ENCODE measurements around the gene COL15A1. TPM values are rescaled to one million over a fixed set of nuclear protein-coding genes. Genes with fewer than 3 reads are reported as not detected.

The COL15A1 gene
- total and polyA plus RNA-seq, 4 experiments from 2014 or later, result not detected

DNA sequence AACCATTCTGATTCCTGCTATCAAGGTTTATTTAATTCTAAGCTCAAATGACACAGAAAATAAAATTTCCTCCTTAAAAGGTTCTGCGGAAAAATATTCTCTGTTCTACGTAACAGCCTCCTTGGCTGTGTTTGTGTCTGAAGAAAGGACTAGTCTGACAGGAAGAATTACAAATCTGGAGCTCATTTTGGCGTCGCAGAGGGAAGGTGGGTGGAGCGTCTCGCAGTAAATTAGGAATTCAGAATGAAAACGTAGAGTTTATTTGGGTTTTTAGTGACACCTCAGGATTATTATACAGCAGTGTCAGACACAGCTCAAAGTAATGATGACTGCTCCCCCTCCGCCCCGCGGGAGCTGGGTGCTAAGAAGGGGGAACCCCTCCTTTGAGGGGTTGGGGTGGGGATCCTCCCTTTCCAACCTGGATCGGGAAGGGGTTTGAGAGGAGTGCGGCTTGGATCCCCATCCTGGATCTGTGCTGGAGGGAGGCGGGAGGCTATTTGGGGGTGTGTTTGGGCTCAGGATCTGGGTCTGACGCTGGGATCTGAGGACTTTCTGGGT lies 160.3 kb downstream of the COL15A1 start:
- H3K4me3 ChIP-seq (ENCODE audit: low read length in 2 of 2), result peak overlapping the region; percentile 40 to 62
- Mint-ChIP-seq H3K27me3 (no peaks in the 10 kb centered on the region), H3K36me3 (peaks cover 0 to 8% of the 10 kb centered on the region in 2 donors), H3K27ac (peak overlapping the region; percentile 87 to 95 (median 92)), H3K9me3 (peaks cover 0 to 9% (median under 1%) of the 10 kb centered on the region in 8 donors), H3K4me1 (peaks cover 45 to 65% (median 57%) of the 10 kb centered on the region in 4 donors), H3K4me3 (peak overlapping the region; percentile 82 to 96 (median 88))
- H3K27ac ChIP-seq (ENCODE audit: low read depth, low read length), result peak overlapping the region; percentile 45
- H3K27me3 ChIP-seq (ENCODE audit: insufficient read depth, low read length), result no peaks in the 10 kb centered on the region
- peaks cover 55% of the 10 kb centered on the region for H3K4me1 ChIP-seq (ENCODE audit: insufficient read depth, low read length)
- no peaks in the 10 kb centered on the region for H3K36me3 ChIP-seq (ENCODE audit: insufficient read depth, low read length)
- ChIA-PET CTCF (ENCODE audit: partially characterized antibody) (interaction anchor here (0.6 to 4.8 kb wide), 17 partner anchors 9 to 297 kb away, joined by 3 to 71 read pairs (median 5); no protein-coding TSS in a partner anchor), POLR2A (ENCODE audit: partially characterized antibody) (interaction anchor here (0.7 to 7.9 kb wide), 20 partner anchors 10 to 104 kb away, joined by 3 to 82 read pairs (median 6); no protein-coding TSS in a partner anchor)
- no peak for DNase-seq
- intact Hi-C loops (cut with micrococcal nuclease), result loop anchor here (1.0 to 5.0 kb wide), 6 partner anchors 9 to 119 kb away; partner anchors contain the start of gene SEC61B
- H3K9me3 ChIP-seq (ENCODE audit: control insufficient read depth in 1 of 2, low read length in 2 of 2), result no peaks in the 10 kb centered on the region

- ChIA-PET CTCF (ENCODE audit: partially characterized antibody) (interaction anchor here (1.0 to 4.8 kb wide), 16 partner anchors 9 to 298 kb away, joined by 3 to 71 read pairs (median 5); no protein-coding TSS in a partner anchor), POLR2A (ENCODE audit: partially characterized antibody) (interaction anchor here (0.7 to 7.9 kb wide), 22 partner anchors 9 to 105 kb away, joined by 3 to 82 read pairs (median 6); no protein-coding TSS in a partner anchor)
- Histone ChIP-seq H3K36me3 (ENCODE audit: insufficient read depth, low read length) (no peaks in the 10 kb centered on the region), H3K27ac (ENCODE audit: low read depth, low read length) (peak within 1 kb of the TSS; percentile 70), H3K4me1 (ENCODE audit: insufficient read depth, low read length) (peaks cover 57% of the 10 kb centered on the region), H3K9me3 (ENCODE audit: control insufficient read depth in 1 of 2, low read length in 2 of 2) (no peaks in the 10 kb centered on the region), H3K27me3 (ENCODE audit: insufficient read depth, low read length) (no peaks in the 10 kb centered on the region), H3K4me3 (ENCODE audit: low read length in 2 of 2) (peak within 1 kb of the TSS; percentile 40 to 62)
- Mint-ChIP-seq H3K27me3 (no peaks in the 10 kb centered on the region), H3K9me3 (peaks cover 0 to 6% (median 0%) of the 10 kb centered on the region in 8 donors), H3K36me3 (peaks cover 0 to 8% of the 10 kb centered on the region in 2 donors), H3K4me1 (peaks cover 45 to 65% (median 58%) of the 10 kb centered on the region in 4 donors), H3K27ac (peak within 1 kb of the TSS; percentile 87 to 95 (median 92)), H3K4me3 (peak within 1 kb of the TSS; percentile 87 to 96 (median 91))
- intact Hi-C loops (cut with micrococcal nuclease), result loop anchor here (1.0 to 5.0 kb wide), 7 partner anchors 9 to 118 kb away; partner anchors contain the start of gene SEC61B
- peak; percentile 90 to 96 (median 92) for DNase-seq
These were observed 160.9 kb downstream of the COL15A1 start, which contains the start of gene TGFBR1 for GRCh38 chr9:99104459-99105151. Gene TGFBR1, plus strand, starts transcription at chr9:99105113. Its CDS starts 93 bp downstream, at chr9:99105206.

DNA sequence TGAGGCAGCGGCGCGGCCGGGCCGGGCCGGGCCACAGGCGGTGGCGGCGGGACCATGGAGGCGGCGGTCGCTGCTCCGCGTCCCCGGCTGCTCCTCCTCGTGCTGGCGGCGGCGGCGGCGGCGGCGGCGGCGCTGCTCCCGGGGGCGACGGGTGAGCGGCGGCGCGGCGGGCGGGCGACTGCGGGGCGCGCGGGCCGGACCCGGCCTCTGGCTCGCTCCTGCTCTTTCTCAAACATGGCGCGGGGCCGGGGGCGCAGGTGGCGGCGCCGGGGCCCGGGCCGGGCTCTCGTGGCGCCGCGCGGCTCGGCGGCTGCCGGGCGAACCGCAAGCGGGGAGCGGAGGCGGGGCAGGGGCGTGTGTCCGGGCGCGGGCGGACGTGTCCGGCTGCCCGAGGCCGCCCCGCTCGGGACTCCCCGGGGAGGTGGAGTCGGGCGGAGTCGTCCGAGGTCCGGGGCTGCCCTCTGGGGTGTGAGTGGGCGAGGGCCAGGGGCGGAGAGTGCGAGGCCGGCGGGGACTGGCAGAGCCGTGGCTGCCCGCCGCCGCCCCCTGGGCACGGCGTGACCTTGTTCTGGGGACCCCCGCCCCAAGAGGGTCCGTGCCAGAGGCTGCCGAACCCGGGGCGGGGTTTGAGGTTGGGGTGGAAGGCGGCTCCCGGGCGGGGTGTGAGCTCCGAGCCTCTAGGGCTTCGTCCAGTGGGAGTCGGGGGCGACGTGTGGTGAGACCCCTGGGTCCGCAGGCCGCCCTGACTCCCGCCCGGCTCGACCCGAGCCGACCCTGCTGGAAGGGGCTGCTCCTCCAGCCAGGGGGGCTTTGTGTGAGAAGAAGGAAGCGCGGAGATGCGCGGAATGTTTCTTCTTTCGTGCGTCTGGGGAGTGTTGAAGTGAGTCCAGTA lies 161.7 kb downstream of the COL15A1 start:
- H3K27me3 ChIP-seq (ENCODE audit: insufficient read depth, low read length), result no peaks in the 10 kb centered on the region
- peak overlapping the region; percentile 81 to 91 (median 88) for H3K4me3 Mint-ChIP-seq
- H3K27me3 Mint-ChIP-seq, result no peaks in the 10 kb centered on the region
- peaks cover 48 to 65% (median 60%) of the 10 kb centered on the region in 4 donors for H3K4me1 Mint-ChIP-seq
- peak overlapping the region; percentile 39 to 62 for H3K4me3 ChIP-seq (ENCODE audit: low read length in 2 of 2)
- no peaks in the 10 kb centered on the region for H3K36me3 ChIP-seq (ENCODE audit: insufficient read depth, low read length)
- ChIA-PET CTCF (ENCODE audit: partially characterized antibody) (interaction anchor here (0.8 to 4.8 kb wide), 15 partner anchors 8 to 106 kb away, joined by 3 to 71 read pairs (median 4); no protein-coding TSS in a partner anchor), POLR2A (ENCODE audit: partially characterized antibody) (interaction anchor here (0.7 to 7.9 kb wide), 20 partner anchors 8 to 99 kb away, joined by 3 to 82 read pairs (median 6); no protein-coding TSS in a partner anchor)
- no peaks in the 10 kb centered on the region for H3K9me3 ChIP-seq (ENCODE audit: control insufficient read depth in 1 of 2, low read length in 2 of 2)
- peak overlapping the region; percentile 70 for H3K27ac ChIP-seq (ENCODE audit: low read depth, low read length)
- intact Hi-C loops (cut with micrococcal nuclease), result loop anchor here (1.0 to 2.0 kb wide), 3 partner anchors 29 to 117 kb away; partner anchors contain the start of gene SEC61B
- peak overlapping the region; percentile 76 to 93 (median 86) for H3K27ac Mint-ChIP-seq
- peak; percentile 22 to 48 (median 34) for DNase-seq
- H3K4me1 ChIP-seq (ENCODE audit: insufficient read depth, low read length), result peaks cover 60% of the 10 kb centered on the region
- peaks cover 0 to 8% of the 10 kb centered on the region in 2 donors for H3K36me3 Mint-ChIP-seq
- peaks cover 0 to 3% (median 0%) of the 10 kb centered on the region in 8 donors for H3K9me3 Mint-ChIP-seq

DNA sequence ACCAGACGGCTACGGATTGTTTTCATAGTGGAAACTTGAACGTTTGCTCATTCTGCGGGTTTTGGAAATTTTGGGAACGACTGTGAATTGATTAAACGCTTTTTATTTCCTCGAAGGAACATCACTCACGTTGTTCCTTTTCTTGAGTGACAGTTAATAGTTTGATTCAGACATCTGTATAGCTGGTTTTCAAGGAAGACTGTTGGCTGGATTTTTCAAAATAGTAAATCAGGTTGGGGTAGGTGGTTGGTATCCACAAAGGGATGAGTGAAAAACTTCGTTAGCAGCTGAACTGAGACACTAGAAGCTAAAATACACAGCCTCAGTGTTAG lies 162.3 kb downstream of the COL15A1 start:
- no peaks in the 10 kb centered on the region for H3K36me3 ChIP-seq (ENCODE audit: insufficient read depth, low read length)
- H3K4me1 ChIP-seq (ENCODE audit: insufficient read depth, low read length), result peaks cover 67% of the 10 kb centered on the region
- H3K4me3 ChIP-seq (ENCODE audit: low read length in 2 of 2), result peak overlapping the region; percentile 39 to 57
- DNase-seq, result no peak
- Mint-ChIP-seq H3K9me3 (no peaks in the 10 kb centered on the region), H3K27ac (peak overlapping the region; percentile 33 to 93 (median 81)), H3K36me3 (peaks cover 0 to 8% of the 10 kb centered on the region in 2 donors), H3K27me3 (no peaks in the 10 kb centered on the region), H3K4me3 (peak overlapping the region; percentile 81 to 91 (median 88)), H3K4me1 (peaks cover 50 to 71% (median 62%) of the 10 kb centered on the region in 4 donors)
- no peaks in the 10 kb centered on the region for H3K27me3 ChIP-seq (ENCODE audit: insufficient read depth, low read length)
- CTCF ChIA-PET (ENCODE audit: partially characterized antibody), result interaction anchor here (0.8 to 4.3 kb wide), 9 partner anchors 13 to 105 kb away, joined by 3 to 26 read pairs (median 4); no protein-coding TSS in a partner anchor
- intact Hi-C loops (cut with micrococcal nuclease), result no loop called here
- peak overlapping the region; percentile 70 for H3K27ac ChIP-seq (ENCODE audit: low read depth, low read length)
- no peaks in the 10 kb centered on the region for H3K9me3 ChIP-seq (ENCODE audit: control insufficient read depth in 1 of 2, low read length in 2 of 2)
- POLR2A ChIA-PET (ENCODE audit: partially characterized antibody), result interaction anchor here (1.0 to 7.9 kb wide), 7 partner anchors 8 to 47 kb away, joined by 3 to 82 read pairs (median 15); no protein-coding TSS in a partner anchor

DNA sequence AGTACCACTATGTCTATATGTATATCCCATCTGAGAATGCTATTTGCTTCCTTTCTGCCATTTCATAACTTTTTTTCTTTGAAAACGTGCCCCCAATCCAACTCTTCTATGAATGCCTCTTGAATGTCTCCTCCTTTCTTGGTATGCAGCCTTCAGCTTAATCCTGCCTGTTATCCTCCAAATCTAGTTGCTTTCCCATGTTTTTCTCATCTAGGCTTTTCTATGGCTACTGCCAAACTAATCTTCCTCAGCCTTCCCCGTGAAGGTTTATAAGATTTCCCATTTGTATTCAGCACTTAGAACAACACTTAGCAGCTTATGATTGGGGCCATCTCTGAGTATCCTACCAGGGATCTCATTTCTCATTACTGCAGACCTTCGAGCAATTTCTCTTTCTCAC lies 163.7 kb downstream of the COL15A1 start:
- no peaks in the 10 kb centered on the region for H3K9me3 ChIP-seq (ENCODE audit: control insufficient read depth in 1 of 2, low read length in 2 of 2)
- POLR2A ChIA-PET (ENCODE audit: partially characterized antibody), result interaction anchor here (1.0 to 7.9 kb wide), 5 partner anchors 9 to 49 kb away, joined by 4 to 82 read pairs (median 7); no protein-coding TSS in a partner anchor
- H3K4me3 ChIP-seq (ENCODE audit: low read length in 2 of 2), result peak overlapping the region; percentile 16 to 20
- Mint-ChIP-seq H3K36me3 (peaks cover 0 to 8% of the 10 kb centered on the region in 2 donors), H3K27ac (peak overlapping the region in 6 of 7 donors; percentile 8 to 79 (median 34)), H3K4me1 (peaks cover 59 to 81% (median 73%) of the 10 kb centered on the region in 4 donors), H3K27me3 (no peaks in the 10 kb centered on the region), H3K9me3 (no peaks in the 10 kb centered on the region), H3K4me3 (peak overlapping the region; percentile 33 to 91 (median 88))
- peaks cover 76% of the 10 kb centered on the region for H3K4me1 ChIP-seq (ENCODE audit: insufficient read depth, low read length)
- H3K27ac ChIP-seq (ENCODE audit: low read depth, low read length), result no peak overlapping the region
- no peaks in the 10 kb centered on the region for H3K36me3 ChIP-seq (ENCODE audit: insufficient read depth, low read length)
- no peak for DNase-seq
- no peaks in the 10 kb centered on the region for H3K27me3 ChIP-seq (ENCODE audit: insufficient read depth, low read length)
- CTCF ChIA-PET (ENCODE audit: partially characterized antibody), result no interaction called here
- intact Hi-C loops (cut with micrococcal nuclease), result no loop called here

- H3K9me3 Mint-ChIP-seq, result no peaks in the 10 kb centered on the region
- peak overlapping the region in 6 of 7 donors; percentile 11 to 79 (median 38) for H3K27ac Mint-ChIP-seq
- Histone ChIP-seq H3K4me1 (ENCODE audit: insufficient read depth, low read length) (peaks cover 84% of the 10 kb centered on the region), H3K9me3 (ENCODE audit: control insufficient read depth in 1 of 2, low read length in 2 of 2) (no peaks in the 10 kb centered on the region), H3K27me3 (ENCODE audit: insufficient read depth, low read length) (no peaks in the 10 kb centered on the region), H3K4me3 (ENCODE audit: low read length in 2 of 2) (peak overlapping the region in 1 of 2 donors; percentile 16), H3K36me3 (ENCODE audit: insufficient read depth, low read length) (no peaks in the 10 kb centered on the region), H3K27ac (ENCODE audit: low read depth, low read length) (no peak overlapping the region)
- no peaks in the 10 kb centered on the region for H3K27me3 Mint-ChIP-seq
- POLR2A ChIA-PET (ENCODE audit: partially characterized antibody), result interaction anchor here (2.9 to 7.9 kb wide), 3 partner anchors 12 to 49 kb away, joined by 7 to 82 read pairs (median 45); no protein-coding TSS in a partner anchor
- no peak for DNase-seq
- peaks cover 0 to 8% of the 10 kb centered on the region in 2 donors for H3K36me3 Mint-ChIP-seq
- intact Hi-C loops (cut with micrococcal nuclease), result no loop called here
- H3K4me3 Mint-ChIP-seq, result peak overlapping the region in 7 of 8 donors; percentile 25 to 91 (median 87)
- CTCF ChIA-PET (ENCODE audit: partially characterized antibody), result interaction anchor here (0.9 kb wide), 1 partner anchor 107 kb away, joined by 3 read pairs; no protein-coding TSS in a partner anchor
- H3K4me1 Mint-ChIP-seq, result peaks cover 66 to 85% (median 79%) of the 10 kb centered on the region in 4 donors
These were observed 164.4 kb downstream of the COL15A1 start for GRCh38 chr9:99108131-99108530.

All from CD4-positive, alpha-beta memory T cell (primary cell).